Common myeloid progenitor, CD34-positive (primary cell): ENCODE results near the gene THOC7.

ENCODE experiments used
- CTCF ChIA-PET: fragments of 350-600 bp; sonication (Branson Sonifier 250); formaldehyde crosslinking; loops from one replicate; lab custom pipeline; 2021; ENCODE audit warnings: antibody characterized with exemption; lab: Charles Lee
- POLR2A ChIA-PET: fragments of 350-600 bp; sonication (Branson Sonifier 250); formaldehyde crosslinking; loops from one replicate; lab custom pipeline; 2021; ENCODE audit warnings: antibody characterized with exemption; lab: Charles Lee
- DNase-seq, 3 donors: peaks; one replicate each; pipeline versions ENCODE4 v3.0.0 to v3.0.0-alpha.2; 2013
- H3K27ac ChIP-seq, 2 experiments: 1 replicate in 1 of 2; 2 replicates in 1 of 2; pipeline ENCODE4 v1.7.0; 2013; ENCODE audit warnings: inconsistent platforms in 2 of 2, low read length in 2 of 2, mild to moderate bottlenecking in 2 of 2, low read depth in 1 of 2, moderate library complexity in 1 of 2; ENCODE audit not compliant: severe bottlenecking in 2 of 2, insufficient read depth in 1 of 2, poor library complexity in 1 of 2
- H3K27me3 ChIP-seq, 5 experiments: replicated peaks in 2 of 5; 1 replicate in 3 of 5; 2 replicates in 2 of 5; pipeline versions ENCODE4 v1.6.1 to v1.7.0; 2013; ENCODE audit warnings: low read length in 4 of 5, mild to moderate bottlenecking in 2 of 5, moderate library complexity in 2 of 5, inconsistent platforms in 1 of 5; ENCODE audit not compliant: insufficient read depth in 5 of 5, control insufficient read depth in 4 of 5
- H3K36me3 ChIP-seq, 4 experiments: 1 replicate in 2 of 4; 2 replicates in 2 of 4; pipeline versions ENCODE4 v1.6.1 to v1.7.0; 2013; ENCODE audit warnings: low read length in 3 of 4, control low read depth in 1 of 4, mild to moderate bottlenecking in 1 of 4; ENCODE audit not compliant: control insufficient read depth in 4 of 4, insufficient read depth in 4 of 4
- H3K4me1 ChIP-seq, 4 experiments: 1 replicate in 3 of 4; 2 replicates in 1 of 4; pipeline versions ENCODE4 v1.6.1 to v1.7.1; 2013; ENCODE audit warnings: low read length in 3 of 4, mild to moderate bottlenecking in 3 of 4, control low read depth in 1 of 4, inconsistent platforms in 1 of 4, moderate library complexity in 1 of 4; ENCODE audit not compliant: control insufficient read depth in 4 of 4, insufficient read depth in 4 of 4; ENCODE audit errors: control extremely low read depth in 1 of 4
- H3K4me3 ChIP-seq, 7 experiments: 1 replicate in 4 of 7; 2 replicates in 3 of 7; pipeline versions ENCODE4 v1.5.1 to v1.7.0; 2013; ENCODE audit warnings: mild to moderate bottlenecking in 7 of 7, low read length in 6 of 7, moderate library complexity in 6 of 7, inconsistent platforms in 2 of 7, low read depth in 2 of 7, control low read depth in 1 of 7; ENCODE audit not compliant: insufficient read depth in 4 of 7, control insufficient read depth in 1 of 7; ENCODE audit errors: extremely low read depth in 1 of 7
- H3K9me3 ChIP-seq, 5 experiments: 1 replicate in 4 of 5; 2 replicates in 1 of 5; pipeline versions ENCODE4 v1.6.1 to v1.7.1; 2013; ENCODE audit warnings: low read length in 4 of 5, mild to moderate bottlenecking in 2 of 5, inconsistent platforms in 1 of 5, low read depth in 1 of 5, moderate library complexity in 1 of 5; ENCODE audit not compliant: control insufficient read depth in 4 of 5, insufficient read depth in 2 of 5; ENCODE audit errors: control extremely low read depth in 1 of 5
- WGBS: methylation state at CpG from one replicate; pipeline ENCODE4 v1.1.5; 2013; ENCODE audit not compliant: insufficient coverage; 5-methylcytosine and 5-hydroxymethylcytosine counted together

THOC7 gene

GRCh38 chr3:63880653-63881052, 17.0 kb upstream of the THOC7 start:
- ChIA-PET POLR2A (no interaction called here), CTCF (no interaction called here)
- no CpG with 5 or more reads among the region's 5 CpGs for WGBS

GRCh38 chr3:63878394-63879060, 14.9 kb upstream of the THOC7 start:
- WGBS: 89% methylated on average over 2 of the region's 2 CpGs
- ChIA-PET POLR2A (no interaction called here), CTCF (interaction anchor here (1.7 kb wide), 1 partner anchor 11 kb away, joined by 5 read pairs; no protein-coding TSS in a partner anchor)
- Histone ChIP-seq H3K4me3 (no peak overlapping the region), H3K36me3 (peaks cover 0 to 10% (median 0%) of the 10 kb centered on the region in 4 experiments), H3K4me1 (peaks cover 0 to 8% (median 0%) of the 10 kb centered on the region in 4 experiments), H3K27ac (no peak overlapping the region), H3K9me3 (no peaks in the 10 kb centered on the region), H3K27me3 (no peaks in the 10 kb centered on the region)
- no peak for DNase-seq

More at GRCh38 chr3:63880653-63881052, 17.0 kb upstream of the THOC7 start:
- DNase-seq: no peak
- Histone ChIP-seq H3K4me3 (no peak overlapping the region), H3K4me1 (peaks cover 0 to 5% (median 0%) of the 10 kb centered on the region in 4 experiments), H3K9me3 (no peaks in the 10 kb centered on the region), H3K27me3 (no peaks in the 10 kb centered on the region), H3K36me3 (peaks cover 0 to 10% (median 0%) of the 10 kb centered on the region in 4 experiments), H3K27ac (no peak overlapping the region)

GRCh38 chr3:63877737-63878393, 14.3 kb upstream of the THOC7 start:
- no peaks in the 10 kb centered on the region for H3K27me3 ChIP-seq
- ChIA-PET CTCF (interaction anchor here (1.2 to 1.7 kb wide), 2 partner anchors 10 to 11 kb away, joined by 4 to 5 read pairs; no protein-coding TSS in a partner anchor), POLR2A (interaction anchor here (1.0 kb wide), 1 partner anchor 10 kb away, joined by 3 read pairs; no protein-coding TSS in a partner anchor)

GRCh38 chr3:63876260-63876659, 12.7 kb upstream of the THOC7 start:
- Histone ChIP-seq H3K4me3 (no peak overlapping the region), H3K36me3 (peaks cover 0 to 16% (median 0%) of the 10 kb centered on the region in 4 experiments), H3K27me3 (no peaks in the 10 kb centered on the region), H3K9me3 (no peaks in the 10 kb centered on the region), H3K4me1 (peaks cover 0 to 8% (median 0%) of the 10 kb centered on the region in 4 experiments), H3K27ac (no peak overlapping the region)
- POLR2A ChIA-PET: interaction anchor here (0.9 kb wide), 1 partner anchor 36 kb away, joined by 3 read pairs; the partner anchor contains the start of gene SCAANT1
- WGBS: no CpG with 5 or more reads among the region's 3 CpGs
- CTCF ChIA-PET: interaction anchor here (1.1 kb wide), 1 partner anchor 34 kb away, joined by 5 read pairs; no protein-coding TSS in a partner anchor
- DNase-seq: no peak

More at GRCh38 chr3:63877737-63878393, 14.3 kb upstream of the THOC7 start:
- no peak for DNase-seq
- Histone ChIP-seq H3K36me3 (peaks cover 0 to 14% (median 0%) of the 10 kb centered on the region in 4 experiments), H3K4me1 (peaks cover 0 to 8% (median 0%) of the 10 kb centered on the region in 4 experiments), H3K9me3 (no peaks in the 10 kb centered on the region), H3K4me3 (no peak overlapping the region), H3K27ac (no peak overlapping the region)
- WGBS: 100% methylated on average over 2 of the region's 3 CpGs

- no peak for DNase-seq
- CTCF ChIA-PET: interaction anchor here (1.1 to 1.5 kb wide), 3 partner anchors 9 to 34 kb away, joined by 3 to 5 read pairs (median 3); no protein-coding TSS in a partner anchor
- Histone ChIP-seq H3K27me3 (no peaks in the 10 kb centered on the region), H3K4me3 (no peak overlapping the region), H3K36me3 (peaks cover 0 to 12% (median 0%) of the 10 kb centered on the region in 4 experiments), H3K9me3 (no peaks in the 10 kb centered on the region), H3K27ac (no peak overlapping the region), H3K4me1 (peaks cover 0 to 8% (median 0%) of the 10 kb centered on the region in 4 experiments)
- POLR2A ChIA-PET: interaction anchor here (0.7 kb wide), 1 partner anchor 14 kb away, joined by 3 read pairs; no protein-coding TSS in a partner anchor
- WGBS: 90% methylated on average over 1 of the region's 2 CpGs
These were observed 11.9 kb upstream of the THOC7 start for GRCh38 chr3:63875510-63875909.

GRCh38 chr3:63874769-63875168, 11.2 kb upstream of the THOC7 start:
- 100% methylated on average over 1 of the region's 3 CpGs for WGBS
- no peaks in the 10 kb centered on the region for H3K9me3 ChIP-seq
- CTCF ChIA-PET: interaction anchor here (1.5 to 1.6 kb wide), 3 partner anchors 10 to 16 kb away, joined by 3 read pairs; no protein-coding TSS in a partner anchor

More at GRCh38 chr3:63874769-63875168, 11.2 kb upstream of the THOC7 start:
- POLR2A ChIA-PET: interaction anchor here (0.7 kb wide), 1 partner anchor 15 kb away, joined by 3 read pairs; no protein-coding TSS in a partner anchor
- H3K4me3 ChIP-seq: no peak overlapping the region
- peaks cover 0 to 8% (median 0%) of the 10 kb centered on the region in 4 experiments for H3K4me1 ChIP-seq
- no peaks in the 10 kb centered on the region for H3K27me3 ChIP-seq
- no peak for DNase-seq
- peaks cover 0 to 10% (median 0%) of the 10 kb centered on the region in 4 experiments for H3K36me3 ChIP-seq
- no peak overlapping the region for H3K27ac ChIP-seq
